Glomerular visceral epithelial cell (primary cell): ENCODE results near the gene C10orf88.
"Not testable (repeated sequence)": the region's sequence is repeated elsewhere in the genome, so short reads cannot be mapped to it uniquely, and the experiment has no call there.

Experiments
- DNase-seq: peaks from one replicate; pipeline ENCODE4 v3.0.0-alpha.2; 2016; ENCODE audit errors: extremely low spot score

Gene C10orf88

DNA sequence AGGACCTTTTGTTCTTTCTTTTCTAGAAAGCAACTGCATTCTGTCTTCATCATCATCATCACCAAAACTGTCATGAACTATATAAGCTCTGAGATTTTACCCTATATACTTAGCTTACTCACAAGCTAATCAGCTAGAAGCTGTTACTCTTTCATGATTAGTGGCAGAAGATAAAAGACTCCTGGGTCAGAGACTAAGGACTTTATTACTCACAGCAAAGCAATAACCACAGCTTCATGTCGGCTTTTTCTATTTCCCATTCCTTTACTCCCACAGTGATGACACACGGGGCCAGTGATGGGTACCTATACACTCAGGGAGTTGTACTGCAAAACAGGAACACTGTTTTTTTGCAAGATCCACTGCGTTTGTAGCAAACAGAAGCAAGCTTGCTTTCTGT is 8.4 kb upstream of the C10orf88 start:
- no peak for DNase-seq

GRCh38 chr10:122957474-122957873 is 3.4 kb upstream of the C10orf88 start:
- DNase-seq: no peak

DNA sequence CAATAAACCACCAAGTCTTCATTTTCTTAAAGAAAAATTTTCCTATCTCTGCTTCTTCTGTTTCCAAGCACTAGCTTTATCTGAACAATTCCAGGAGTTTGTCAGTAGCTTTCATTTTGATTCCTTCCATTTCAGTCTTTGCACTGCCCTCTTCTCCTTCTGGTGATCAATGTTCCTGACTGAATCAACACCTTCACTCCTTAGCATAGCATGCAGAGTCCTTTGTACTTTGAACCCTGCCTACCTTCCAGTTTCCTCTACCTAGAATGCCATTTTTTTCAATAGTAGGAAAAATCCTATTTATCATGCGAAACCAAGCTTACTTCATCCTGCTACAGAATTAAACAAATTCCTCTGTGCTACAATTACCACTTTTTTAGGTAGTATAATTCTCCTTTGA is 1.9 kb upstream of the C10orf88 start:
- no peak for DNase-seq

GRCh38 chr10:122954731-122955050 is 664 bp upstream of the C10orf88 start:
- no peak for DNase-seq

GRCh38 chr10:122949296-122949695 is 4.7 kb downstream of the C10orf88 start:
- no peak for DNase-seq

DNA sequence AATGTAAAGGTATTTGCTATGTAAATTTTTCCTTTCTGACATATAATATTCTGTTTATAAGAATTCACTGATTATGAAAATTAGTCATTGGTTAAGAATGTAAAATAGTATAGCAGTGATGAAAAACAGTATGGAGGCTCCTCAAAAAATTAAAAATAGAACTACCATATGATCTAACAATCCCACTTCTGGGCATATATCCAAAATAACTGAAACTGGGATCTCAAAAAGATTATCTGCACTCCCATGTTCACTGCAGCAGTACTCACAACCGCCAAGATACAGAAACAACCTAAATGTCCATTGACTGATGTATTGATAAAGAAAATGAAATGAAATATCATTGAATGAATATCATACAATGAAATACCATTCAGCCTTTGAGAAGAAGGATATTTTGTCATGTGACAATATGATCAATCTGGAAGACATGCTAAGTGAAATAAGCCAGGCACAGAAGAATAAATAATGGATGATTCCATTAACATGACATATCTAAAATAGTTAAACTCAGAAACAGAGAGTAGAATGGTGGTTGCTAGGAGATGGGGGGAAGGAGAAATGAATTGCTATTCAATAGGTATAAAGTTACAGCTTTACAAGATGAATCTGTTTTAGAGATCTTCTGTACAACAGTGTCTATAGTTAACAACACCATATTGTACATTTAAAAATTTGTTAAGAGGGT is 14.0 kb downstream of the C10orf88 start:
- DNase-seq: no peak

DNA sequence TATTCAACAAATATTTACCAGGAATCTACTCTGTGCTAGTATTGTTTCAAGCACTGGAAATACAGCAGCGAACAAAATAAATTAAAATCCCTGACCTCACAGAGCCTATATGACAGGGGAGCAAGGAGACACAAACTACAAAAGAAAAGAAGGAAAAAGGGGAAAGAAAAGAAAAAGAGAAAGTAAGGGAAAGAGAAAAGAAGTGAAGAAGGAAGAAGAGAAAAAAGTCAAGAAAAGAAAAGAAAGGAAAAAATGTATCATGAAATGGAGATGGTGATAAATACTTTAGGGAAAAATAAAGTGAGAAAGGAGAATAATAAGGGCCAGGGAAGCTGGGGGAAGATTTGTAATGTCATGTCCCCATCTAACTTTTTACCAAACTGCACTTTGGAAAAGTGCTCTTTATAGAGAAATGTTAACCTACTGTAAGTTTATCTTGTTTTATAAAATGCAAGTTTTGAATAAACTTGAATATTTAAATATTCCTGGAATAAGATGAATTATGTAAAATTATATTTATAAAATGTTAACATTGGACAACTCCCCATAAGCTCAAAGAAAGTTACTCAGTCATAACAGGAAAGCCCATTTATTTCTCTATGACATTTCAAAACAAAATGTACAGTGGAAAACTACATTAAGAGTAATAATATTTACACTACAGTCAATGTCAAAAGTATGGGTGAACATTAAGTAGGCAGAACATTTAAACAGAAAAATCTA is 14.7 kb downstream of the C10orf88 start:
- no peak for DNase-seq

DNA sequence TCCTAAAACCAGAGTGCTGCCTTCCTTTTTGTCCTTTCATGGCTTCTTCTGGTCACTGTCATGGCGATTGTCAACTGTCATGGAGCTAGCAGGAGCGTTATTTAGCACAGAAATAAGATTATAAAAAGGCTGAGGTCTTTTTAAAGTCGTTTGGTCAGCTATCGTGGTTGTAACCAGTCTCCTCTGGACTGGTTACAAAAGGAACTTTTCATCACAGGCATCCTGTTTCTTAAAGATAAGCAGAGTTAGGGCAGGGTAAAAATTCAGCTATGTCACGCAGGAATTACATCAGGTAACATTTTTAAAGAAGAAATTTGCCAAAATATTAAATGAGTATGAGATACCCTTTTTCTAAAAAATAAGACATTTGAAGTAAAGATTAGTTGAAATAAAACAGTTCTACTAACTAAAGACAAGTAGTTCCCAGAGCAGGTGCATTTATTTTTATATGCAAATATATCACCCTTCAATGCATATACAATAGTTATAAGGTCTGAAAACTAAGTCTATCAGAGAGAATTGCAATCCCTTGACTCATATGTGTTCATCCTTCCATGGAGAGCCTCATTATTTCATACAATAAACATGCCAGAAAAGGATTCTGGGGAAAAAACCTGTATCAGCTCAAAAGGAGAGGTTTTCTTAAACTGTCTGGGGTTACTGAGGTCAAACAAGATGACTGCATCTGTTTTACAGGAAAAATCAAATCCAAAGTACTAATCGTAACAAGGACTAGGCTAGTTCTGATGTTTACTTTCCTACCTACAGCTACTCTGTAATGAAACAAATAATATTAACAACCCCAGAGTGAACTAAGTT is 22.7 kb downstream of the C10orf88 start:
- peak; percentile 31 for DNase-seq

DNA sequence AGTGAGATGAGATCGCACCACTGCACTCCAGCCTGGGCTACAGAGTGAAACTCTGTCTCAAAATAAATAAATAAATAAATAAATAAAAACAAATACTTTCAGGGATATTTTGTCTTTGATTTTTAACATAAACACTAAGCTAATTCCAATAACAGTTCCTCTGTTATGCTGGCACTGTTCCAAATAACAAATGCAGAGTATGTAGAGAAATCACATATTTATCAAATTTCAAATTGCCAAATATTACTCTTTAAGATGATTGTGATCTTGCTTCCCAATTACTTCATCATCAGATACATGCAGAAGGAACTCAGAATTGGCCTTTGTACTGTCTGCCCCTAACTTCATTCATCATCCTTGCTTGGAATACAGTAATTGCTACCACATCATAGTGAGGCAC is 23.9 kb downstream of the C10orf88 start:
- no peak for DNase-seq

DNA sequence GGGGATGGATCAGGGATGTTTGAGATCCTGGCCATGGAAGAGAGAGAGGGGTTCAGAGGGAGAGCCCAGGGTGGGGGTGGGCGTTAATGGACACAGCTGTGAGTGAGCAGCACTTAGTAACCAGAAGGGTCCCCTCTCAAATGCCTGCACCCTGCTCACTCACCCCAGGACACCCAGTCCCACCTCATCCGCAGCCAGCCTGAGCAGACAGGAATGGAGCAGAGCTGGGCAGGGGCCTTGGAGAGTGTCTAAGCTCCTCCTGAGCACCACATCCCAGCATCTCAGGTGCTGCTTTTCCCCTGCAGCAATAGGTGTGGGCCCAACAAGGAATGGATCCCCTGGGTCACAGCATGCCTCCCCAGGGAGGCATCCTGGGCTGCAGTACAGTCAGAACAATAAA is 38.3 kb downstream of the C10orf88 start:
- no peak for DNase-seq

DNA sequence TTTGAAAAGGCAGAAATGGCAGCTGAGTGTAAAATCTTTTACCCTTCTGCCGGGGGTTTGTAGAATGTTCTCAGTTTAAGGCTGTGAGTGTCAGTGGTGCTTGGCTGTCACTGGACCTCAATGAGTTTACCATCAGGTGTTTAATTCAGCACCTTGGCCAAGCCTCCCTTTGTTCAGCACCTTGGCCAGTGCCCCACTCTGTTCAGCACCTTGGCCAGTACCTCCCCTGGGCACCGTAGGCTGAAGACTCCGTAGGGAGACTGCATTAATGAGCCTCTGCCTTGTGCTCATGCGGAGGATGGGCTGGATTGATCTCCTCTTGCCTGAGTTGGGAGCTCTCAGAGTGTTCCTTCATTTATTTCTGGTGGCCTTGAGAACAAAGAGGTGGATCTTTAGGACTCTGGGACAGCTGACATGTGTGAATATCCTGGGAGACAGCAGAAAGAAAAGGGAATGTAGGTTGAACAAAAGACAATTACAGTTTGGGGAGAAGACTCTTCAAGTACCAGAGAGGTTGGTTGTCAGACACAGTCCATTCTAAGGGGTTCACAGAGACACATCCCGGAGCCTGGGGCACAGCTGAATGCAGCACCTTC is 42.0 kb downstream of the C10orf88 start:
- peak; percentile 42 for DNase-seq

- DNase-seq: no peak
Measured at GRCh38 chr10:122910310-122910709, 43.7 kb downstream of the C10orf88 start, which contains the start of gene FAM24A. Gene FAM24A (plus strand): TSS chr10:122910610. CDS start chr10:122911635, 1,025 bp downstream.

- not testable (repeated sequence) for DNase-seq
Measured at GRCh38 chr10:122903861-122904260, 50.2 kb downstream of the C10orf88 start.

- no peak for DNase-seq
Measured at GRCh38 chr10:122894261-122894944, 59.6 kb downstream of the C10orf88 start.

DNA sequence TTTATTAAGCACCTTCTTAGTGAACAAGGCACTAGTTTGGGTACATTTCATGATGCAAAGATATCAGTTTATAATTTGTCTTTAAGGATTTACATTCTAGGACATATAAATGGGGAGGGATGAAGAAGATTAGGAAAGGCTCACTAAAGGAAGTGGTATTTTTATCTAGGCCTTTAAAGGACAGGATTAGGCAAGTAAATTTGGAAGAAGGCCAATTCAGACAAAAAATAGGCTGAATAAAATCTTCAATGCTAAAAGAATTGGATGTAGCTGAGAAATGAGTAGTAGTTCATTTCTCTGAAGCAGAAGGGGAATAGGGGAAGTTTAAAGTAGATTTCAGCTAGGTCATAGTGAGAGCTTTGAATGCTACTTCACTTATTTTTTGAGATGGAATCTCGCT is 69.9 kb downstream of the C10orf88 start:
- no peak for DNase-seq

- no peak for DNase-seq
Measured at GRCh38 chr10:122882766-122883165, 71.3 kb downstream of the C10orf88 start.
